Measurements from ENCODE around the gene HSPA2.

HSPA2 gene

GRCh38 chr14:64507376-64508156, 33.0 kb upstream of the HSPA2 start:
- no peak overlapping the region for H3K27ac ChIP-seq
- no peak for TF ChIP-seq CTCF (conservative IDR thresholded peaks at IDR 0.05)

GRCh38 chr14:64508215-64508776, 32.2 kb upstream of the HSPA2 start:
- no peak overlapping the region for H3K27ac ChIP-seq
- no peak for TF ChIP-seq CTCF (conservative IDR thresholded peaks at IDR 0.05)

- no peak for TF ChIP-seq CTCF (conservative IDR thresholded peaks at IDR 0.05)
- H3K27ac ChIP-seq, result no peak overlapping the region
Observed at GRCh38 chr14:64509036-64509435, 31.5 kb upstream of the HSPA2 start.

GRCh38 chr14:64510825-64511671, 29.5 kb upstream of the HSPA2 start:
- peak overlapping the region; percentile 84; the same call in 1 of the 2 replicates for H3K27ac ChIP-seq

GRCh38 chr14:64513271-64513670, 27.3 kb upstream of the HSPA2 start:
- no peak for TF ChIP-seq CTCF (conservative IDR thresholded peaks at IDR 0.05)
- peak overlapping the region; percentile 84 for H3K27ac ChIP-seq

More at GRCh38 chr14:64510825-64511671, 29.5 kb upstream of the HSPA2 start:
- TF ChIP-seq CTCF (conservative IDR thresholded peaks at IDR 0.05), result peak; percentile 92

DNA sequence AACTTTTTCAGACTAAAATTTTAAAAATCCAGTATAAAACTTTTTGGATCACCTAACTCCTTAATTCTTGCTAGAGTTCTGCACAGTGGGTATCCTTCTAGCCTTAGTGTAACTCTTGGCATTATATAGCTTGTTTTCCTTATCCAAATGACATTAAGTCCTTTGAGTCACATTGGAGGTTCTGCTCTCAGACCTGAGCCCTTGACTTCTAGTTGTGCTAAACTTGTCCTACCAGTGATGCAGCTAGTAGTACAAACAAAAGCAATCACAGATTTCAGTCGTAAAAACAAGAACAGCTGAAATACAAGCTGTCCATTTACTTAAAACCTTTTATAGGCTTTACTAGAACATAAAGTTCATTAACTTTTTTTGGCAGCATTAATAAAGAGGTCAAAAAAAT, 25.5 kb upstream of the HSPA2 start:
- peak overlapping the region; percentile 84 for H3K27ac ChIP-seq
- TF ChIP-seq CTCF (conservative IDR thresholded peaks at IDR 0.05), result no peak

- TF ChIP-seq CTCF (conservative IDR thresholded peaks at IDR 0.05), result no peak
Observed at GRCh38 chr14:64516969-64517368, 23.6 kb upstream of the HSPA2 start.

GRCh38 chr14:64517667-64518066, 22.9 kb upstream of the HSPA2 start:
- peak overlapping the region; percentile 7; the same call in 1 of the 2 replicates for H3K27ac ChIP-seq

More at GRCh38 chr14:64516969-64517368, 23.6 kb upstream of the HSPA2 start:
- H3K27ac ChIP-seq, result peak overlapping the region; percentile 84
